PC-3 (cell line): ENCODE measurements around the gene EDC3. TPM values are rescaled to one million over a fixed set of nuclear protein-coding genes. Genes with fewer than 3 reads are reported as not detected.

Experiments used
- ATAC-seq: fragments of 200-7000 bp; cut with Tn5 transposase; 2 replicates; pipeline ENCODE4 v1.9.1; 2020; ENCODE audit warnings: mild to moderate bottlenecking, moderate library complexity
- BruUV-seq: library from RNA; stranded (reverse); fragments of 400-500 nt; replicated peaks from 2 replicates; lab custom pipeline; 2021; lab: Mats Ljungman, UMichigan
- CTCF ChIA-PET: fragments of 300-600 bp; sonication (Branson Sonifier 250); formaldehyde crosslinking; loops from one replicate; lab custom pipeline; 2022; ENCODE audit warnings: antibody characterized with exemption; lab: Charles Lee
- POLR2A ChIA-PET: fragments of 300-600 bp; sonication (Branson Sonifier 250); formaldehyde crosslinking; loops from one replicate; lab custom pipeline; 2022; ENCODE audit warnings: antibody characterized with exemption; ENCODE audit not compliant: unreplicated experiment; lab: Charles Lee
- DNase-seq: peaks from one replicate; pipeline ENCODE4 v3.0.0-alpha.2; 2015
- H2AFZ ChIP-seq: fragments of 300-600 bp; sonication (generic); 2 replicates; pipeline ENCODE4 v1.6.0; 2016; ENCODE audit warnings: antibody characterized with exemption, low read length
- H3F3A ChIP-seq: fragments of 300-600 bp; sonication (generic); one replicate; pipeline ENCODE4 v1.6.0; 2017; ENCODE audit warnings: antibody characterized with exemption, low read length, control low read depth, mild to moderate bottlenecking; ENCODE audit not compliant: unreplicated experiment
- H3K27ac ChIP-seq: fragments of 300-600 bp; sonication (generic); 2 replicates; pipeline ENCODE4 v1.5.1; 2016; ENCODE audit warnings: mild to moderate bottlenecking, low read length
- H3K27me3 ChIP-seq: fragments of 300-600 bp; sonication (generic); 2 replicates; pipeline ENCODE4 v1.6.1; 2016; ENCODE audit warnings: low read length, mixed read lengths
- H3K36me3 ChIP-seq: fragments of 300-600 bp; sonication (generic); 2 replicates; pipeline ENCODE4 v1.6.1; 2016; ENCODE audit warnings: low read depth, mixed run types, low read length, mixed read lengths
- H3K4me1 ChIP-seq: fragments of 300-600 bp; sonication (generic); 2 replicates; pipeline ENCODE4 v1.5.1; 2016; ENCODE audit warnings: low read length; ENCODE audit not compliant: insufficient read depth
- H3K4me2 ChIP-seq: fragments of 300-600 bp; sonication (generic); 2 replicates; pipeline ENCODE4 v1.6.0; 2016; ENCODE audit warnings: low read length
- H3K4me3 ChIP-seq: fragments of 300-600 bp; sonication (generic); 2 replicates; pipeline ENCODE4 v1.5.1; 2016; ENCODE audit warnings: mild to moderate bottlenecking, low read length, mixed read lengths
- H3K79me2 ChIP-seq: fragments of 300-600 bp; sonication (generic); 2 replicates; pipeline ENCODE4 v1.6.1; 2017; ENCODE audit warnings: low read length, mixed read lengths
- H3K9ac ChIP-seq: fragments of 300-600 bp; sonication (generic); 2 replicates; pipeline ENCODE4 v1.6.0; 2016; ENCODE audit warnings: mild to moderate bottlenecking, low read length
- H3K9me2 ChIP-seq: fragments of 300-600 bp; sonication (generic); replicated peaks from 2 replicates; pipeline ENCODE4 v1.6.1; 2016; ENCODE audit warnings: mixed run types, low read length, mixed read lengths
- H3K9me3 ChIP-seq: fragments of 300-600 bp; sonication (generic); 2 replicates; pipeline ENCODE4 v1.6.1; 2016; ENCODE audit warnings: low read length, mixed read lengths
- H4K20me1 ChIP-seq: fragments of 300-600 bp; sonication (generic); 2 replicates; pipeline ENCODE4 v1.6.1; 2016; ENCODE audit warnings: low read length, mixed read lengths
- EZH2 ChIP-seq: fragments of 300-600 bp; sonication (generic); IDR thresholded peaks from one replicate; pipeline ENCODE4 v1.6.1; 2017; ENCODE audit warnings: antibody characterized with exemption, mild to moderate bottlenecking, low read length; ENCODE audit not compliant: unreplicated experiment
- EZH2phosphoT487 ChIP-seq: fragments of 300-600 bp; sonication (generic); IDR thresholded peaks from 2 replicates; pipeline ENCODE4 v1.6.1; 2018; ENCODE audit warnings: mild to moderate bottlenecking, antibody characterized with exemption, low read length, borderline replicate concordance
- intact Hi-C: fragments of 100-400 bp; cut with micrococcal nuclease; formaldehyde crosslinking; loops from 2 replicates; pipeline ENCODE4 v1.9.0; 2023
- total RNA-seq: library from RNA; depleted of rRNA; stranded (reverse); fragments of >200 nt; gene quantifications from 2 replicates; pipeline ENCODE4 v1.2.3, GENCODE V29; 2014
- TF ChIP-seq, protein P1 (sequence below): fragments of 300-600 bp; sonication (generic); conservative IDR thresholded peaks from 2 replicates; pipeline ENCODE4 v1.5.1; 2017; ENCODE audit warnings: antibody characterized with exemption, low read depth, mild to moderate bottlenecking, low read length

The EDC3 gene
- total RNA-seq, 1 experiment from 2014 or later, result 9.9 TPM

DNA sequence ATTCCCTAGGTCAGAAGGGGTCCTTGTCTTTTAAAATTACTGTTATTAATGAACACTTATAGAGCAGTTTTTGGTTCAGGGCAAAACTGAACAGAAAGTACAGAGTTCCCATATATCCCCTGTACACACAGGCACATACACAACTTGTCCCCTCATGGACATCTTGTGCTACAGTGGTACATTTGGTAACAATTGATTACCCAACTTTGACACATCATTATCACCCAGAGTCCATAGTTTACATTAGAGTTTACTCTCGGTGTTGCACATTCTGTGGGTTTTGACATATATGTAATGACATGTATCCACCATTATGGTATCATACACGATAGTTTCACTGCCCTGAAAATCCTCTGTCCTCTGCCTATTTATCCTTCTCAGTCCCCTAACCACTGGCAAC is 984 bp upstream of the EDC3 start:
- no peak overlapping the region for H3K27ac ChIP-seq
- peak overlapping the region; percentile 94; the same call in 1 of the 2 replicates for H3K9ac ChIP-seq
- intact Hi-C loops, result no loop called here
- peaks cover 9% of the 10 kb centered on the region for H3K4me1 ChIP-seq
- H3F3A ChIP-seq, result no peaks in the 10 kb centered on the region
- H4K20me1 ChIP-seq, result no peaks in the 10 kb centered on the region
- ATAC-seq, result no peak
- no peak overlapping the region; the same call in 1 of the 2 replicates for H2AFZ ChIP-seq
- H3K36me3 ChIP-seq, result no peaks in the 10 kb centered on the region
- DNase-seq, result no peak
- TF ChIP-seq EZH2 (no peak), EZH2phosphoT487 (no peak)
- TF ChIP-seq, protein P1, sequence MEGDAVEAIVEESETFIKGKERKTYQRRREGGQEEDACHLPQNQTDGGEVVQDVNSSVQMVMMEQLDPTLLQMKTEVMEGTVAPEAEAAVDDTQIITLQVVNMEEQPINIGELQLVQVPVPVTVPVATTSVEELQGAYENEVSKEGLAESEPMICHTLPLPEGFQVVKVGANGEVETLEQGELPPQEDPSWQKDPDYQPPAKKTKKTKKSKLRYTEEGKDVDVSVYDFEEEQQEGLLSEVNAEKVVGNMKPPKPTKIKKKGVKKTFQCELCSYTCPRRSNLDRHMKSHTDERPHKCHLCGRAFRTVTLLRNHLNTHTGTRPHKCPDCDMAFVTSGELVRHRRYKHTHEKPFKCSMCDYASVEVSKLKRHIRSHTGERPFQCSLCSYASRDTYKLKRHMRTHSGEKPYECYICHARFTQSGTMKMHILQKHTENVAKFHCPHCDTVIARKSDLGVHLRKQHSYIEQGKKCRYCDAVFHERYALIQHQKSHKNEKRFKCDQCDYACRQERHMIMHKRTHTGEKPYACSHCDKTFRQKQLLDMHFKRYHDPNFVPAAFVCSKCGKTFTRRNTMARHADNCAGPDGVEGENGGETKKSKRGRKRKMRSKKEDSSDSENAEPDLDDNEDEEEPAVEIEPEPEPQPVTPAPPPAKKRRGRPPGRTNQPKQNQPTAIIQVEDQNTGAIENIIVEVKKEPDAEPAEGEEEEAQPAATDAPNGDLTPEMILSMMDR, result no peak
- no peaks in the 10 kb centered on the region for H3K27me3 ChIP-seq
- peak overlapping the region; percentile 93 for H3K4me3 ChIP-seq
- H3K9me2 ChIP-seq, result no peaks in the 10 kb centered on the region
- no peaks in the 10 kb centered on the region for H3K9me3 ChIP-seq
- peaks cover 43% of the 10 kb centered on the region for H3K79me2 ChIP-seq
- peak overlapping the region; percentile 86 for H3K4me2 ChIP-seq
- POLR2A ChIA-PET, result no interaction called here
- no TSS peak for BruUV-seq
- CTCF ChIA-PET, result no interaction called here

DNA sequence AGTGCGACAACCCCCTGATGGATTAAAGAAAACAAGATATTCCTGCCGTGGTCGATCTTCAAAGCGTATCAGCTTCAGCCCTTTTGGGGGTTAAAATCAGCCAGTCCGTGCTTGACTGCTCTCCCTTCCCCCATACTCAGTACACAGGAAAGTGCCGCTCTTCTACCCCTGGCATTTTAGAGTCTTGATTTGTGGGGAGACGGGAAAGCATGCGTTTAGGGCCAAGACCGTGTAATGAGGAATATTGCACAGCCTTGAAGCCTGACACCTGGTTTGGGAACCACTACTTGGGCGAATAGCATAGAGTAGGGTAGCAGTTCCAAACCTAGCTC is 540 bp upstream of the EDC3 start:
- H3K9ac ChIP-seq, result peak overlapping the region; percentile 94
- no peaks in the 10 kb centered on the region for H3K36me3 ChIP-seq
- ATAC-seq, result peak; percentile 11; the same call in 1 of the 2 replicates
- no peaks in the 10 kb centered on the region for H4K20me1 ChIP-seq
- H3K9me3 ChIP-seq, result no peaks in the 10 kb centered on the region
- H3F3A ChIP-seq, result no peaks in the 10 kb centered on the region
- BruUV-seq, result TSS peak; percentile 96
- peak overlapping the region; percentile 86 for H3K4me2 ChIP-seq
- H3K4me1 ChIP-seq, result peaks cover 9% of the 10 kb centered on the region
- no peak for DNase-seq
- ChIA-PET CTCF (no interaction called here), POLR2A (no interaction called here)
- intact Hi-C loops, result no loop called here
- H3K4me3 ChIP-seq, result peak overlapping the region; percentile 93
- 0 out of 2 replicates have a peak overlapping the region, but pooled peaks have one; percentile 37 for H3K27ac ChIP-seq
- TF ChIP-seq EZH2phosphoT487, result no peak
- TF ChIP-seq, protein P1, result no peak
- no peak for TF ChIP-seq EZH2
- H3K79me2 ChIP-seq, result peaks cover 47% of the 10 kb centered on the region
- peak overlapping the region; percentile 89 for H2AFZ ChIP-seq
- H3K9me2 ChIP-seq, result no peaks in the 10 kb centered on the region
- H3K27me3 ChIP-seq, result no peaks in the 10 kb centered on the region

DNA sequence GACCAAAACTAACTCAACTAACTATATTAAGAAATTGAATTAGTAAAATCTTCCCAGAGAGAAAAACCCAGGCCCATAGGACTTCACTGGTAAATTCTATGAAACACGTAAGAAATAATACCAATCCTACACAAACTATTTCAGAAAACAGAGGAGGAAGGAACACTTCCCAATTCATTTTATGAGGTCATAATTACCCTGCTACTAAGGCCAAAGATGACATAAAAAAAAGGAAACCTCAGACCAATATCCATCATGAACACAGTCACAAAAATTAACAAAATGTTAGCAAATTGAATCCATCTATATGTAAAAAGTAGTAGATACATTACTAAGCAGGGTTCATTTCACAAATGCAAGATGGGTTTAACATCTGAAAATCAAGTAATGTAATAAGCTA is 3.5 kb downstream of the EDC3 start:
- no peak overlapping the region for H3K4me3 ChIP-seq
- intact Hi-C loops, result no loop called here
- H3K27ac ChIP-seq, result no peak overlapping the region
- ChIA-PET CTCF (no interaction called here), POLR2A (no interaction called here)
- no peak for TF ChIP-seq EZH2
- TF ChIP-seq EZH2phosphoT487, result no peak
- TF ChIP-seq, protein P1, result no peak
- peaks cover 9% of the 10 kb centered on the region for H3K4me1 ChIP-seq
- no peaks in the 10 kb centered on the region for H3F3A ChIP-seq
- H3K9ac ChIP-seq, result no peak overlapping the region
- no TSS peak for BruUV-seq
- no peaks in the 10 kb centered on the region for H3K36me3 ChIP-seq
- H3K9me2 ChIP-seq, result no peaks in the 10 kb centered on the region
- peaks cover 73% of the 10 kb centered on the region for H3K79me2 ChIP-seq
- no peak for ATAC-seq
- H4K20me1 ChIP-seq, result no peaks in the 10 kb centered on the region
- H3K27me3 ChIP-seq, result no peaks in the 10 kb centered on the region
- DNase-seq, result no peak
- no peak overlapping the region for H2AFZ ChIP-seq
- H3K4me2 ChIP-seq, result no peak overlapping the region
- no peaks in the 10 kb centered on the region for H3K9me3 ChIP-seq
